Stimulated activated naive CD8-positive, alpha-beta T cell treated with anti-CD3 and anti-CD28 coated beads, Interleukin-15, amount 100 ng/mL, for 72 hours (primary cell): ENCODE measurements around the gene GRM8.

Source experiments
- ATAC-seq: fragments of 150-1000 bp; cut with Tn5 transposase; 2 replicates; pipeline ENCODE4 v1.10.0; 2021; ENCODE audit warnings: mild to moderate bottlenecking, moderate library complexity
- DNase-seq, 2 donors: peaks; one replicate each; pipeline ENCODE4 v3.0.0; 2021 to 2022
- H3K27ac Mint-ChIP-seq, 2 donors: one replicate each; pipeline ENCODE4 v1.8.0; 2022; ENCODE audit warnings: mild to moderate bottlenecking in 2 of 2, mixed read lengths in 2 of 2, moderate library complexity in 2 of 2
- H3K27me3 Mint-ChIP-seq: one replicate; pipeline ENCODE4 v1.8.0; 2022; ENCODE audit warnings: mixed read lengths
- H3K4me1 Mint-ChIP-seq: one replicate; pipeline ENCODE4 v1.8.0; 2022; ENCODE audit warnings: mild to moderate bottlenecking, mixed read lengths
- H3K4me3 Mint-ChIP-seq, 2 donors: one replicate each; pipeline ENCODE4 v1.8.0; 2022; ENCODE audit warnings: mild to moderate bottlenecking in 2 of 2, mixed read lengths in 2 of 2, moderate library complexity in 1 of 2
- H3K9me3 Mint-ChIP-seq, 2 donors: one replicate each; pipeline ENCODE4 v1.8.0; 2022; ENCODE audit warnings: mixed read lengths in 2 of 2

Gene GRM8

DNA sequence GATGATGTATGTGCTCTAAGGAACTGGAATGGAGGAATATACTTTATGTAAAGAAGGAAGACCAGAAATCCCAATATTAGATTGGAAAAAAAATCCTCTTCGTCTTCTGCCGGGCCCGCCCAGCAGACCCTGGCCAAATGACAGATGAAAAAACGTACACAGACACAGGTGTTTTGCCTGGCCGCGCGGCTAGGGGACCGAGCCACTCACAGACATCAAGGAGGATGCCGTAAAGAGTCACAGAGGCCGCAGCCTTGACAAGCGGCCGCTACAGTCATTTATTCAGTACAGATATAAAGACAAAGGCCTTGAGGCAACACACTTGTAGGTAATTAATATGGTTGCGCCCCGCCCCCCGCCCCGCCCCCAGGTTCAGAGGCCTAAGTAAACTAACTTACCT lies 594.1 kb downstream of the GRM8 start:
- no peaks in the 10 kb centered on the region for H3K4me1 Mint-ChIP-seq
- peaks cover 0 to 5% of the 10 kb centered on the region in 2 donors for H3K9me3 Mint-ChIP-seq
- H3K27ac Mint-ChIP-seq: no peak overlapping the region

DNA sequence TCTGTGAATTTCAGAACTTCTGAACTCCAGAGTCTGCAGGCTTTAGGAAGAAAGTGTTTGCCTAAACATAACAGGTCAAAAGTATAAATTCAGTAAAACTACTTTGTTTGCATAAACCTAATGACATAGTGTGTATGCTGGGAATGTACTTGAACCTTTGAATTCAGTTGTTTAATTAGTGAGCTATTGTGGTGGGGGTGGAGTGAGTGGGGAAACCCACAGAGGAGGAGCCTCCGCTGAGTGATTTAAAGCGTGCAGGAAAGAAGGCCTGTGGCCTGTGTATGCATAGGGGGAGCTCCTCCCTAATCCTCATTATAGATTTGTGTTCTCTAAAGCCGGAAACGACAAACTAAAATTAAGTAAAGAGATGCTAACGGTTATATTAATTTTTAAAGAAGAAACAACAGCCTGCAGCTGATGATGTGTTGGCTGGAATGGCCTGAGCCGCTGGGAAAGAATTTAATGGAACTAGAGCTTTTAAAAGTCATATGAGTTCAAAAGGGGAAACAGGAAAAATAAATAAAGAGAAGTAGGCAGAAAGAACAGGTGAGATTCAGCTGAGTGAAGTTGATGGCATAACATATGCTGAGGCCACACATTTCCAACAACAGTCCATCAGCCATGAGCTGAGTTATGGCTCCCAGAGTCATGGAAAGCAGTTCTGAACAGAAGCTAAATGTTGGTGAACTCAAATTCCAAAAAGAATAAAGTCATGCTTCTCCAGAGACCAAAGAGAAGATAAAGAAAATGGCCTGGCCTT lies 595.0 kb downstream of the GRM8 start:
- no peaks in the 10 kb centered on the region for H3K27me3 Mint-ChIP-seq
- ATAC-seq (peak; percentile 55), DNase-seq (no peak)
- no peak overlapping the region for H3K27ac Mint-ChIP-seq
- no peak overlapping the region for H3K4me3 Mint-ChIP-seq
- peaks cover 0 to 5% of the 10 kb centered on the region in 2 donors for H3K9me3 Mint-ChIP-seq
- H3K4me1 Mint-ChIP-seq: no peaks in the 10 kb centered on the region

More for the DNA sequence above, 594.1 kb downstream of the GRM8 start:
- Mint-ChIP-seq H3K4me3 (no peak overlapping the region), H3K27me3 (no peaks in the 10 kb centered on the region)
- ATAC-seq (no peak), DNase-seq (no peak)

DNA sequence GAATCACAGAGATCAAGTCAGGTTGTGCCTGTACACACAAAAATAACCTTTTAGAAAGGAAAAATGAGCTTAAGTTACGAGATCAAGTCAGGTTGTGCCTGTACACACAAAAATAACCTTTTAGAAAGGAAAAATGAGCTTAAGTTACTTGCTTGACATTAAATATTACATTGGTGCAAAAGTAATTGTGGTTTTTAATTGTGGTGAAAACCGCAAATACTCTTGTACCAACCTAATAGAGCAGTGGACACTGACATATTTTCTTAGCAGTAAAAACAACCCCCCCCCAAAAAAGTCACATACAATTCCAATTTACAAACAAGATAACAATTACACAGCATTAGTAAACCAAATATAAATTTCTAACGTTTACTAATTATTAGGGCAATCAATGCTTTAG lies 595.6 kb downstream of the GRM8 start:
- no peak overlapping the region for H3K27ac Mint-ChIP-seq
- no peaks in the 10 kb centered on the region for H3K4me1 Mint-ChIP-seq

DNA sequence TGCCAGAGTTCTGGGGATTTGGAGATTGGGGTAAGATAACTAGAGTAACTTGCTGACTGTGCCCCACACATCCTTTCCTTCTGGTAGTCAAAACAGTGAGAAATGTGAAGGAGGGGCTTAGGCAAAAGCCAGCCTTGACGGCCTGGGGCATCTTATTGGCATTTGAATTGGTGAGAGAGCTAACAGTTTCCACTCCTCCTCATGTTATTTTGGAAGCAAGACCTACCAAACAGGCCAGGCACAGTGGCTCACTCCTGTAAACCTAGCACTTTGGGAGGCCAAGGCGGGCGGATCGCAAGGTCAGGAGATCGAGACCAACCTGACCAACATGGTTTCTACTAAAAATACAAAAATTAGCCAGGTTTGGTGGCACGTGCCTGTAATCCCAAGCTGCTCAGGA lies 596.6 kb downstream of the GRM8 start:
- no peak overlapping the region for H3K4me3 Mint-ChIP-seq
- H3K27me3 Mint-ChIP-seq: no peaks in the 10 kb centered on the region
- no peaks in the 10 kb centered on the region for H3K4me1 Mint-ChIP-seq
- DNase-seq: no peak
- peaks cover 0 to 5% of the 10 kb centered on the region in 2 donors for H3K9me3 Mint-ChIP-seq
- H3K27ac Mint-ChIP-seq: no peak overlapping the region
- no peak for ATAC-seq

More for the DNA sequence above, 595.6 kb downstream of the GRM8 start:
- DNase-seq: no peak
- Mint-ChIP-seq H3K9me3 (peaks cover 0 to 5% of the 10 kb centered on the region in 2 donors), H3K27me3 (no peaks in the 10 kb centered on the region), H3K4me3 (no peak overlapping the region)
- no peak for ATAC-seq

DNA sequence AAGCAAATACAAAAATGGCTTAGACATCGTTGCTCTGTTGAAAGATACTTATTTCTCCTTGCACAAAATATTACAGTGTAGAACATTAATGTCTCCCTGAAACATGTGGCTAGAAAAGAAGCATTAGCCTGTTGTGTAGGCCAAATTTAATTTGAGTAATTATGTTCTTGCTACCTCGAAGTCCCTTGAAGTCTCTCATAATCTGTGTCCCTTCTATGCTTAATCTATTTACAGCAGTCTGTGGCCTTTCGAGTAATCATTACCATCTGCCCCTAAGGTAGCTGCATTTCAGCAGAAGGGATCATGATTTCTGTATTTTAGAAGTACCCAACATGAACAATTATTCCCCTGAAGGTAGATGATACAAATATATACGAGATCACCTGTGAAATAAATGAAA lies 615.2 kb downstream of the GRM8 start:
- Mint-ChIP-seq H3K9me3 (peaks cover 0 to 3% of the 10 kb centered on the region in 2 donors), H3K27me3 (no peaks in the 10 kb centered on the region), H3K27ac (no peak overlapping the region), H3K4me3 (no peak overlapping the region), H3K4me1 (no peaks in the 10 kb centered on the region)
- DNase-seq: no peak
- ATAC-seq: no peak

DNA sequence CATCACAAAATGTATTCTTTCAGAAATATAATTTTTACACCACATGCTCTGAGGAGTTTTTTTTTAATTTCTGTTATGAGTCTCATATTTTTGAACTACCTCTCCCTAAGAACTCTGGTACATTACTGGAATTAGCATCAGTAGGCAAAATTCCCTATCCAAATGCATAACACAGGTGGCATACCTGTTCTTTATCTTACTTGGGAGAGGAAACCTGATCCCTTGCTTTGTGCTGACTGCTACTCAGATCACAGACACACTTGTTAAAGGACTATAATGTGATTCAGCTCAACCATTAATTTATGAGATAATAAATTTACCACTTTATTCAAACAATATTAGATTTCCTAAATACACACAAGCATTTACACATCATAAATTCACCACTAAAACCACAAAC lies 617.2 kb downstream of the GRM8 start:
- Mint-ChIP-seq H3K27ac (no peak overlapping the region), H3K9me3 (peaks cover 0 to 6% of the 10 kb centered on the region in 2 donors), H3K4me1 (no peaks in the 10 kb centered on the region), H3K4me3 (no peak overlapping the region), H3K27me3 (no peaks in the 10 kb centered on the region)
- ATAC-seq: no peak
- no peak for DNase-seq

DNA sequence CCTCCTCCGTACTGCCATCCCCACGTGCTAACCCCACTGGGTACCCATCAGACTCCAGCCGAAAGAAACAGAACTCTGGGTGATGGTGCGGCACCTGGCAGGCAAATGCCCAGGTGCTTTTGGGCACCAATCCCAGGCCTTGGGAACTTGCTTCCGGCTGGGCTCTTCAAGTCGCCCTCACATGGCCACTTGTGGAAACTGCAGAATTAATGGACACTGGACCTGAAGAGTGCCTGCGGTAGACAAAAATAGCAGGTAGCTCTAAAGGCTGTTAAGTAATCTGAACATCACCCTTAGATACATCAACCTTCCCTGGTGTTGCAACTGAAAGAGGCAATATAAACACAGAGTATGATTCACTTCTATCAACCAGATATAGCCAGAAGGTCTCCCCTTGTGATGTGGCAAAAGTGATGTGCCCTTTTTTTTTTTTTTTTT lies 644.4 kb downstream of the GRM8 start:
- no peaks in the 10 kb centered on the region for H3K27me3 Mint-ChIP-seq
- H3K4me3 Mint-ChIP-seq: no peak overlapping the region
- H3K27ac Mint-ChIP-seq: no peak overlapping the region
- no peaks in the 10 kb centered on the region for H3K4me1 Mint-ChIP-seq
- ATAC-seq (no peak), DNase-seq (no peak)
- H3K9me3 Mint-ChIP-seq: no peaks in the 10 kb centered on the region

DNA sequence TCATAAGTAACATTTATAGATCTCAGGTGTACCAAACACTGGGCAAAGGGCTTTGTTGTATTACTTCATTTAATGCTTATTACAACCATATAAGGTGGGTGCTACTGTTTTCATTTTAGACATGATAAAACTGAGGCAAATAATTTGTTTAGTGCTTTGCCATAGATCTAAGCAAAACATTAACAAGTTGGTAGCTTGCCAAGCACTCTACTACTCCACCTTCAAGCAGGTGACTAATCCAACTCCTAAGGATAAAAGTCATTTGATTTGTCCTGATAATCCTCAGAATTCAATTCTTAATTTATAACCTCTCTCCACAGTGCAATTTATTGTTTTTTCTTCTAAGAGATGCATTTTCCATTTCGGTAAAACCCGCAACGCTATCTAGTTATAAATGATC lies 646.4 kb downstream of the GRM8 start:
- no peak for DNase-seq
- no peak overlapping the region for H3K27ac Mint-ChIP-seq
- H3K4me1 Mint-ChIP-seq: no peaks in the 10 kb centered on the region
- no peaks in the 10 kb centered on the region for H3K27me3 Mint-ChIP-seq
- no peak overlapping the region for H3K4me3 Mint-ChIP-seq
- no peaks in the 10 kb centered on the region for H3K9me3 Mint-ChIP-seq
- no peak for ATAC-seq

DNA sequence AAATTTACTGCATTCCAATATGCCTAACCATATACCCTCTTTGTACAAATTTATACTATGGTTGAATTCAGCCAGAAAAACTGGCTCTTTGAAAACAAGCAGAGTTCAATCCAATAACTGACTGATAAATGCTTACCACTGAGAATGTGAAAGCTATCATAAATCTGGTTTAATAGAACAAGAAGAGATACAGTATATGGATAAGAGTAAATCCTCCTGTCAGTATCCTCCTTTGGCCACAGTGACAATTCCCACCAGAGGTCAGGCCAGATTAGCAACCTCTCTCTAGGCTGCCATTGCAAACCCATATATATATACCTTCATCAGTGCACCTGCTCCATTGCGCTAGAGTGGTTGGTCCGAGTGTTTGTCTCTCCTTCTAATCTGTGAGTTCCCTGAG lies 647.2 kb downstream of the GRM8 start:
- Mint-ChIP-seq H3K4me3 (no peak overlapping the region), H3K27me3 (no peaks in the 10 kb centered on the region), H3K4me1 (no peaks in the 10 kb centered on the region), H3K9me3 (no peaks in the 10 kb centered on the region), H3K27ac (no peak overlapping the region)
- ATAC-seq (no peak), DNase-seq (no peak)

DNA sequence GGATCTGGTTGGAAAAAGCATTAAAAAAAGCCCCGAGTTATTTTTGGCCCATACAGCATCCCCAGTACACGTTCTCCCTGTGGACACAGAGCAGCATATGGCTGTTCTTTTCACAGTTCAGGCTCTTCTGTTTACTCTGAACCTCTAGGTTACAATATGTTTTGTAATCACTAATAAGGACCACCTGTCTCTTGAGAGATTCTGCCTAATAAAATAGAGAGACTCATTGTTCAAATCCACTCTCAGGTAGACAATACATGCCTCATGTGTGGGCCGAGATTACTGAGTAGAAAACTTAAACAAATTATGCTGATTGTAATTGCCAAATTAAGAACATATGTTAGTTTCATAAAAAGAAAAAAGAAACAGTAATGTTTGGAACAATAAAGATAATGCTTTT lies 647.7 kb downstream of the GRM8 start:
- no peaks in the 10 kb centered on the region for H3K9me3 Mint-ChIP-seq
- DNase-seq: no peak
- no peak overlapping the region for H3K27ac Mint-ChIP-seq
- no peaks in the 10 kb centered on the region for H3K4me1 Mint-ChIP-seq
- H3K4me3 Mint-ChIP-seq: no peak overlapping the region
- H3K27me3 Mint-ChIP-seq: no peaks in the 10 kb centered on the region
- ATAC-seq: no peak

DNA sequence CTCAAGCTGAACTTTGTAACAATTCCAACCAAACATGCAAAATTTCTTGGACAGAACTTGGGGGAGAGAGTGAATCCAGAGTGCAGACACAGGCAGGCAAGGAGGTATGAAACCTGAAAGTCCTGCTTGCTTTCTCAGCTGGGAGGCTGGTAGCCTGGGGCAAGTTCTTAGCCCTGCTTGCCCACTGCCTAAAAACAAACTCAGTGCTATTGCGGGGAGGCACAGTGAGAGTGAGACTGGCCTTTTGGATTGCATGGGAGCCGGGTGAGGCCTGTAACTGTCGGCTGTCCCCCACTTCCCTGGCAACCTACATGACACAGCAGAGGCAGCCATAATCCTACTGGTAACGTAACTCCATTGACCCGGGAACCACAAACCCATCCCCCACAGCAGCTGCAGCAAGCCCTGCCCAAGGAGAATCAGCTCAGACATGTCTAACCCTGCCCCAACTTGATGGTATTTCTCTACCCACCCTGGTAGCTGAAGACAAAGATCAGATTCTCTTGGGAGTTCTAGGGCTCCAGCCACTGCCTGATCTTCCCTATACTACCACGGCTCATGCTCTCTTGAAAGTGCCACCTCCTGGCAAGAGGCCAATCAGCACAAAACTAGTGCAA lies 663.6 kb downstream of the GRM8 start:
- peaks cover 4 to 15% of the 10 kb centered on the region in 2 donors for H3K9me3 Mint-ChIP-seq
- DNase-seq: no peak
- no peak overlapping the region for H3K27ac Mint-ChIP-seq
- no peak for ATAC-seq
- H3K4me1 Mint-ChIP-seq: no peaks in the 10 kb centered on the region
- H3K4me3 Mint-ChIP-seq: no peak overlapping the region
- H3K27me3 Mint-ChIP-seq: no peaks in the 10 kb centered on the region

DNA sequence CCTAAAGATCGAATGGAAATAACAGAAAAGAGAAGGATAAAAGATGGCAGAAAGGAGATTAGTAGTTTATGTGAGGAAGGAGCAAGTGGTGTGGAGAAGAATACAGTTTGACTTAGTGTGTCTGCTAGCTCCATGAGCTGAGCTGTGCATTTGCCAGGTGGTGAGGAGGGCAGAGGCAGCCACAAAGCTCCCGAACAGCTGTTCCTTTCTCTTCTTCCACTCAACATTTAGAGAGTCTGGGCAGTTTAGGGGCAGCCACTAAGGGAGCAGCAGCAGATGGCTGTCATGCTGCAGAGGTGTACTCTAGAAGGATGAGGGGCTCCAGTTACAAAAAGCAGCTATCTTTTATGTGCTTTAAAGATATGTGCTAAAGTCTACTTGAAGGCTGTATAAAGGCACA lies 674.4 kb downstream of the GRM8 start:
- Mint-ChIP-seq H3K9me3 (peaks cover 7 to 8% of the 10 kb centered on the region in 2 donors), H3K4me1 (no peaks in the 10 kb centered on the region), H3K4me3 (no peak overlapping the region), H3K27me3 (no peaks in the 10 kb centered on the region), H3K27ac (no peak overlapping the region)
- ATAC-seq (no peak), DNase-seq (no peak)

DNA sequence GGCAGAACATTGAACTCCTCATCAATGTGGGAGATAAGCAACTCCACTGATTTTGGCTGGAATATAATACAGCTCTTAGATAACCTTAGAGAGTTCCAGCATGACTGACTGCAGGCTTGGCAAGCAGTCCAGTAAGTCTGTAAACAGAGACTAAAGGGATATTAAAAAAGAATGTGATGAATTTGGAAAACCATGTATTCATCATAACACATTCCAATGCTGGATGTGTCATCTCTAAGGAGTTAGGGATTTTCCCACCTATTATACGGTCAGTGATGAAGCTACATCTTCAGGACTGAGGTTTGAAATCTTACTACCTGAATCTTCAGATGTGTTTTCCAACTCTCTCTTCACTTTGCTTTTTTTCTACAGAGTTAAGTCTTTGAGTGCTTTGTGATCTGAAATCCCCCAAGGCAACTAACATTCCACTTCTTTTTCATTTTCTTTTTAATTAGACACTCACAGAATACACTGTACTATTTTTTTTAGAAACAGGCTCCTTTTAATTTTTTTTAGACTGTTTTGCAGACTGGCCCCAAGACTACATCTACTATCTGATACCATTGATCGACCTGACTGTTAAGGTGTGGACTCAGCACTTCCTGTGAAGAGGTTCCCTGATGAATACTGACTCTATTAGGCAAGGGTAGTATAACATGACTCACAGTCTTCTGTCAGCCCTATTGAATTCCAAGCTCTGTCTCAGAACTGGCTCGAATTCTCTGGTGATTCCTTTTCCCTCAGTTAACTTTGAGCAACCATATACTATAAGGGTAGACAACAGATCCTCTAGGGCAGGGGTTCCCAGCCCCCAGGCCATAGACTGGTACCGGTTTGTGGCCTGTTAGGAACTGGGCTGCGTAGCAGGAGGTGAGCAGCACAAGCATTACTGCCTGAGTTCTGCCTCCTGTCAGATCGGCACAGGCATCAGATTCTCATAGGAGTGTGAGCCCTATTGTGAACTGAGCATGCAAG lies 678.2 kb downstream of the GRM8 start:
- Mint-ChIP-seq H3K27me3 (no peaks in the 10 kb centered on the region), H3K4me3 (no peak overlapping the region), H3K9me3 (peaks cover 7 to 13% of the 10 kb centered on the region in 2 donors), H3K27ac (no peak overlapping the region), H3K4me1 (no peaks in the 10 kb centered on the region)
- ATAC-seq: no peak
- DNase-seq: no peak

DNA sequence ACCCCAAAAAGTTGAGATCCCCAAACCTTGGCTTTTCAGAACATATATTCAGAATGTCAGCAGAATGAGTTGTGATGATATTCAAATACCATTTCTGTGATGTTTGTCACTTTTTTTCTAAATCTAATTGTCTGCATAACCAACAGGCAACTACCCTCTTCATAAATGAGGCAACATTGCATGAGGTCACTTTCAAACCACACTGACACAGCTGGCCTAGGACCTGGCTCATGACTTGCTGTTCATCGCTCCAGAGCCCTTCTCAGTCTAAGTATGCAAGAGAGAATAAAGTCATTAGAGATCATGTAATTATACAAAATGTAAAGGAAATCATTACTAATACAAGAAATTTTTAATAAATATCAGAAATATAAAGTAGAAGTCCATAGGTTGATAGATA lies 681.9 kb downstream of the GRM8 start:
- Mint-ChIP-seq H3K4me1 (no peaks in the 10 kb centered on the region), H3K27ac (no peak overlapping the region), H3K4me3 (no peak overlapping the region), H3K27me3 (no peaks in the 10 kb centered on the region), H3K9me3 (peaks cover 0 to 6% of the 10 kb centered on the region in 2 donors)
- DNase-seq (no peak), ATAC-seq (no peak)

DNA sequence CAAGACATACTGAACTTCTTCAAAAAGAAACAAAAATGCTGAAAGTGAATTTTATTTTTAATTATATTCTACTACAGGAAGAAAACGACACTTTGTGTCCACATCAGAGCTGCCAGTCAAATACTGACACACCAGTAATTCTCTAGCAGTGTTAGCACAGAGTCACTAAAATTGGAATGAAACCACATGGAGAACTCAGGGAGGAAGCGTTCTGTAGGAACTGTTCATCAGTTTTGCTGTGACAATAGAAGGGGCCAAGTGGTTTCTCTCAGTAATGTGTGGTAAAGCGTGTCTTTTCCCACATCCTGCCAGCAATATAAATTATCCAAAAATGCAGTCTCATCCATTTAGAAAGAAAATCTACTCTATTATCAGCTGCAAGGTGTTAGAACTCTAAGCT lies 683.3 kb downstream of the GRM8 start:
- Mint-ChIP-seq H3K9me3 (peaks cover 0 to 6% of the 10 kb centered on the region in 2 donors), H3K27ac (no peak overlapping the region), H3K27me3 (no peaks in the 10 kb centered on the region), H3K4me1 (no peaks in the 10 kb centered on the region), H3K4me3 (no peak overlapping the region)
- ATAC-seq: no peak
- DNase-seq: no peak

DNA sequence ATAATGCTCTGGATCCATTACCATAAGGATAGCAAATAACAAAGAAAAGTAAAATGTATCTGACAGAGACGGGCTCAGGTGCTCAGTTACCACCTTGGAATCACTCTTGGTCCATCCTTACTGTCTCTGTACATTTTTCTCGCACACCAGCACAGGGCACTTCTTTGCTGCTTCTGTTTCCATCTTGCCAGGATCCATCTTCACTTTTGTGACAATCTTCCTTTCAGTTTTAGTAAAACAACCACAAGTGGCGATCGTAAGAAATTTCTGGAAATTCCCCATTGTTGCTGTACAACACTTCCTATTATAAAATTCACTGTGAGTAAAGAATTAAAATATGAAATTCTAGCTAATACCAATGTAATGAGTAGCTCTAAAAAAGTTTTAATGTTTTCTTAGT lies 695.5 kb downstream of the GRM8 start:
- DNase-seq: no peak
- Mint-ChIP-seq H3K9me3 (no peaks in the 10 kb centered on the region), H3K4me3 (no peak overlapping the region), H3K4me1 (no peaks in the 10 kb centered on the region), H3K27ac (no peak overlapping the region), H3K27me3 (no peaks in the 10 kb centered on the region)
- ATAC-seq: no peak
